22Rv1 (cell line): Measurements from ENCODE around the gene TRAM2.
A peak's percentile ranks its signal among the peaks of the same experiment; 100 is the strongest.

ENCODE experiments used
- H3K27ac ChIP-seq: fragments of 450-650 bp; 2 replicates; pipeline ENCODE4 v1.5.1; 2017
- CTCF ChIP-seq: fragments of 450-650 bp; IDR thresholded peaks from 2 replicates; pipeline ENCODE4 v1.5.1; 2017; ENCODE audit warnings: mild to moderate bottlenecking
- ZFX ChIP-seq: fragments of 450-650 bp; IDR thresholded peaks from 2 replicates; pipeline ENCODE4 v1.6.1; 2017; ENCODE audit warnings: antibody characterized with exemption, borderline replicate concordance

Gene TRAM2

GRCh38 chr6:52584203-52584602 is 7.3 kb upstream of the TRAM2 start:
- no peak overlapping the region for H3K27ac ChIP-seq
- TF ChIP-seq CTCF = no peak

- TF ChIP-seq ZFX (no peak), CTCF (no peak)
- no peak overlapping the region for H3K27ac ChIP-seq
Observed at GRCh38 chr6:52582996-52583395, 6.1 kb upstream of the TRAM2 start.

DNA sequence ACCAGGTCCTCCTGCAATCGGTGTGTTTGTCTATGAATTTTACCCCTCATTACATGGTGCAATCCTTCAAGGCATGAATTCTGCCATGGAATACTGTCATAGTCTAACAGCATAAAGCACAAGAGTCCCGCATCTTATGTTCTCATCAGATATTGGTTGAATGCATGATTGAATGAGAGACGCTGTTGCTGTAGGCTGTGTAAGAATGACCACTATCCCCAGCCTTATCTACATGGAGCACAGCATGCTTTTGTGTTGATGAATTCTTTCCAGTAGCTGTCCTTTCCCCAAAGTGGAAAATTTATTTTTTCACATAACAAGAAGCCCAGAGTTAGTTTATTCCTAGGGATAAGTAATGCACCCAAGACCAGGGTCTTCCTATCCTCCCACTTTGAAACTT is 5.6 kb upstream of the TRAM2 start:
- H3K27ac ChIP-seq = no peak overlapping the region
- TF ChIP-seq CTCF = no peak
- no peak for TF ChIP-seq ZFX

- TF ChIP-seq CTCF (no peak), ZFX (no peak)
- no peak overlapping the region for H3K27ac ChIP-seq
Observed at GRCh38 chr6:52580905-52581304, 4.0 kb upstream of the TRAM2 start.

DNA sequence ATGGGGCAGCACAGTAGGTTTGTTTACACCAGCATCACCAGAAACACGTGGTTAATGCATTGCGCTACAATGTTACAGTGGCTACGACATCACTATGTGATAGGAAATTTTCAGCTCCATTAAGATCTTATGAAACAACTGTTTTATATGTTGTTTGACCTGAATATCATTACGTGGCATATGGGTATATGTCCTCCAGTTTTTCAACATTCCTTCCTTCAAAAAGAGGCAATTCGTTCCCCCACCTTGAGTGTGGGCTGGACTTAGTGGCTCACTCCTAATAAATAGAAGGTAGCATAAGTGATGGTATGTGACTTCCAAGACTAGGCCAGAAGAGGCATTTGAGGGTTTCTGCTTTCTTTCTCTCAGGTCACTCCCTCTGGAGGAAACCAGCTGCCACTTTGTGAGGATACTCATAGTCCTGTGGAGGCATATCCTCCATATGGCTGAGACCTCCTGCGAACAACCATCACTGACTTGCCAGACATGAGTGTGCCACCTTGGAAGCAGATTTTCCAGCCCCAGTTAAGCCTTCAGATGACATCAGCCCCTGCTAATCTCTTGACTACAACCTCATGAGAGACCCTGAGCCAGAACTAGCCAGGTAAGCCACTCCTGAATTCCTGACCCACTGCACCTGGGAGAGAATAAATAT is 2.3 kb upstream of the TRAM2 start:
- TF ChIP-seq CTCF (no peak), ZFX (no peak)
- H3K27ac ChIP-seq = no peak overlapping the region

GRCh38 chr6:52577778-52578463 is 1.1 kb upstream of the TRAM2 start:
- TF ChIP-seq CTCF (no peak), ZFX (no peak)
- peak overlapping the region; percentile 84 for H3K27ac ChIP-seq

- H3K27ac ChIP-seq = peak overlapping the region; percentile 84
- TF ChIP-seq CTCF (peak; percentile 30; the same call in 1 of the 2 replicates), ZFX (no peak)
Observed at GRCh38 chr6:52576392-52577021, 353 bp downstream of the TRAM2 start.
